Raji (cell line): ENCODE results near the gene PTPRN2.

Experiments
- POLR2A ChIP-seq: IDR thresholded peaks from 2 replicates; pipeline ENCODE4 v1.6.1; 2011; ENCODE audit warnings: low read depth, low read length, control low read depth; ENCODE audit not compliant: insufficient read depth

The PTPRN2 gene

DNA sequence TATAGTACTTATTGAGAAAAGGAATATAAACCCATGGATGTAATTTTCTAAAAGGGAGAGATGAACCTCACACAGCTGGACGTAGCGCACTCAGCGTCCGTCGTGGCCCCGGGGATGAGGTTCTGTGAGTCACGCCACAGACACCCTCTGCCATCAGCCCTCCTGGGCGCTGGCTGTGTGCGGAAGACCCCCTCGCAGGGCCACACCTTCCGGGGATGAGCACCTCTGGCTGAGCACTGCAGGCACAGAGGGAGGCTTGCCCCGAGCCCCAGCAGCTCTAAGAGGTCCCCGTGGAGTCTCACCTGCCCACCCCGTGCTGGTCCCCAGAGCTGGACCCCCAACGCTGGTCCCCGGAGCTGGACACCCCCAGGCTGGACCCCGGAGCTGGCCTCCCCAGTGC, 215.8 kb downstream of the PTPRN2 start:
- TF ChIP-seq POLR2A: no peak

DNA sequence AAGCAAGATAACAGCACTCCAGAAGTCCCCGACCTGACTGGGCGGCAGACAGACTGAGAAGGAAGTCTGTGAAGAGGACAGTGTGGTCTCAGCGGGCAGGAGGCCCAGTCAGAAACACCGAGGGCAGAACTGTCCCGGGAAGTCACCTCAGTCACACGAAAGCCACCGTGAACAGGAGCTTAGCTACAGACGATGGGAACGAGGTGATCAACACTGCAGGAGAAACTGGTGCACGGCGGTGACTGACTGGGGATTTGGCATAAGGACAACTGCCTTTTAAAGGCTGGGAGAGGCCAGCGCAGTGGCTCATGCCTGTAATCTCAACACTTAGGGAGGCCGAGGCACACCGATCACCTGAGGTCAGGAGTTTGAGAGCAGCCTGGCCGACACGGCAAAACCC, 217.8 kb downstream of the PTPRN2 start:
- TF ChIP-seq POLR2A: no peak

DNA sequence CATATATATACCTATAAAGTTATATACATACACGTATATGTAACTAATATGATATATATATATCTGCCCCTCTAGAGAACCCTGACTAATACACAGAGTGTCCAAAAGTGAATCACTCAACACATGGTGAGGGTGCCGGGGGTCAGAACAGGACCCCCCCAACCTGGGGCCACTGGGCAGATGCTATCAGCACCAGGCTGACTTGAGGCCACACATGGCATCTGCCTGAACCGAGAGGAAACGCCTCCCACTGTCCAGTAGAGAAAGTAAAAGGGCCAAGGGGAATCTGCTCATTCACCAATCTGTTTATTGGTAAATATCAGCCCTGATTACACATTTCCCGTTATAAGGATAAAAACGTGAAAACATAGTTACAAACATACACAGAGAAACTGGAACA, 218.3 kb downstream of the PTPRN2 start:
- no peak for TF ChIP-seq POLR2A

DNA sequence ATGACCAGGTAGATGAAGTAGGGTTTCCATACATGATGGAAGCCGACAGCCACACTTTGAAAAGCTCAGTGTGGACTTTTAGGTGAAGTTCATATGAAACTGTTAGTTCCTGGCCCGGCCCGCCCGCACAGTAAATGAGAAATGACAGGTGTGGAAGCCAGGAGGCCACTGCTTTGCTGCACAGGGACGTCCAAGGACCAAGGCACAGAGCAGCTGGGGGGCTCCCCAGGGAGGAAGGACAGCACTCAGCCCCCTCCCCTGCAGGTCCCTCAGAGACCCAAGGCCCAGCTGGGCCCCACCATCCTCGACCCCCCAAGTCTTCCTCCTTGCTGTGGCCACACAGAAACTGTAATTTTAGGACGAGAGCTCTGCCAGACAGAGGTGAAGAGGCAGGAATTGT, 219.2 kb downstream of the PTPRN2 start:
- TF ChIP-seq POLR2A: no peak

DNA sequence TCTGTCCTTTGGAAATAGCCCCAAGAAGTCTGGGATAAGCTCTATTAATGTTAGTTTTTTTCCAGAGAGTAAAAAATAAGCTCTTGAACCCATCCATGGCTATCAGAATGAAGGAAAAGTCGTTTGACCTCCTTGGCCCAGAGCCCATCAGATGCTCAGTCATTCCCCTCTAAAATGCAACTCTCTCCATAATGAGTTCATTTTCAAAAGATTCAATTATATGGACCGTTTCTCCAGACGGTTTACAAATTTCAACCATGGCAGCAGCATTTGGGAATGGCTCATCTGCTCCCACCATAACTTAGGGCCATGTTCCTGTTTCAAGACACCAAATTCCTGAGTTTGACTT, 220.0 kb downstream of the PTPRN2 start:
- no peak for TF ChIP-seq POLR2A

DNA sequence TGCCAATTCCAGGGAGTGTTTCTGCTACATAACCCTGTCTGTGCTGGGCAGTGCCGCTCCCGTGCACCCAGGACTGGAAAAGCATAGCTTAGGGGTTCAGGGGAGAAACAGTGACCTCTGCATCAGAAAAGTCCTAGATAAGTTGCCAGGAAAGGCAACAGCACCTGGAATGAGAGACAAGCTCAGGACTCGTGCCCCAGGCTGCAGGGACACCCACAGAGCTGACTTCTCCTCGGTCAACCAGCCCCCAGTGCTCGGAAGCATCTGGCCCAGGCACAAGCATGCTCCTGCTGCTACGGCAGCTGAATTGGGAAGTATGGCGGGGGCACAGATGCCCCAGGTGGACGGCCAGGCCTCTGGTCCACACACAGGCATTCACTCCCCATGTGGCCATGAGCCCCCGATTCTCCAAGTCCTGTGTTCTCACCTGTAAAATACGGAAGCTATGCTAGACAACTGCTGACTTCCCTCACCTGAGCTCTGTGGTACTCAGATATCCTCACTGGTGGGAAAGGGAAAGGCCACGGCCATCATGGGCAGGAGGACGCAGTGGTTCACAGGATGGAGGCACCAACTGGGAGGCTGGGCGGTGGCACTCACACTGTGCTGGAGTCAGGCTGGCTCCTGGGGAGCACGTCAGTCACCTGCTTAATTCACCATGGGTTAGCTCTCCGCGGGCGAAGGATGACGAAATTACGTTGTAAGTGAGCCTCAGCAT, 220.5 kb downstream of the PTPRN2 start:
- no peak for TF ChIP-seq POLR2A

DNA sequence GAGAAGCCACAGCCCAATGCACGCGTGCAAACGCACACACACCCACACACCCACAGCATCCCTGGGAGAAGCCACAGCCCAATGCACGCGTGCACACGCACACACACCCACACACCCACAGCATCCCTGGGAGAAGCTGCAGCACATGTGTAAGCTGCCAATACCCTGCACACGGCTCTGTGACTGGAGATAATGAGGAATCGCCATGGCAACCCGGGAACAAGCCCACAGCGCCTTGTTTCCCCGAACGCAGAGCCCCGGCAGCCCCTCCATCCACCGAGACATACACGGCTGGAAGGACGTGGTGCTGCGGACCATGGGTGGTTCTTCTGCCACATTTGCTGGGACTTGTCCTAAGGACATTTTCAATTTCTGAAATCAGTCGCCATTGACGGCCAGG, 221.3 kb downstream of the PTPRN2 start:
- TF ChIP-seq POLR2A: no peak

DNA sequence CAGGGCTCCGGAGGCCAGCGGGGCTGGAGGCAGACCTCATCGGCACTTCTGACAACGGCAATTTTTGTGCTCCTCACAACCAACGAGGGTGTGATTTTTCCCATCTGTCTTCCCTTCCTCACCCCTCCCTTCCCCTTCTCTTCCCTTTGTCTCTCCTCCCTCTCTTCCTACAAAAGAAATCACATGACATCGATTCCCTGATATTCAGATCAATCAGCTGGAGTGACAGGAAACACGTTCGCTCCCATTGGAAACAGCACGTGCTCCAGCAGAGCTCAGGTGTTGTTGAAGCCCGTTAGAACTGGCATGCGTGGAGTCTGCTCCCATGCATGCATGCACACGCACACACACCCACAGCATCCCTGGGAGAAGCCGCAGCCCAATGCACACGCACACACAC, 222.4 kb downstream of the PTPRN2 start:
- no peak for TF ChIP-seq POLR2A

DNA sequence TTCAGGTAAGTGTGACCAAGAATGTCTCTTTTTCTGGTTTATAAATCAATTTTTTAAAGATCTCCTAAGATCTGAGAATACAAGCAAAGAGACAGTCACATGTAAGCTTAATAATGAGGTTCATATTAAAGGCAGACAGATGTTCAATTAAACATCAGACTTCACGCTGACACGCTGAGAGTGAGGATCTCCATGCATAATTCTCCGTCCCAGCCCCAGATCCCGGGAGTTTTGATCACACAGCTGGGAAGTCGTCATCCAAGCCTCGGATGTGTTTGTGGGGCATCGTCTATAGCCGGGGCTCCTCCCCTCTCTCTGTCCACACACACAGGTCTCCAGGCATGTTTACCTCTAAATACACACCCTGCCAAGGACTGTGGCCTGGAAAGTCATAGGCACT, 223.2 kb downstream of the PTPRN2 start:
- no peak for TF ChIP-seq POLR2A

DNA sequence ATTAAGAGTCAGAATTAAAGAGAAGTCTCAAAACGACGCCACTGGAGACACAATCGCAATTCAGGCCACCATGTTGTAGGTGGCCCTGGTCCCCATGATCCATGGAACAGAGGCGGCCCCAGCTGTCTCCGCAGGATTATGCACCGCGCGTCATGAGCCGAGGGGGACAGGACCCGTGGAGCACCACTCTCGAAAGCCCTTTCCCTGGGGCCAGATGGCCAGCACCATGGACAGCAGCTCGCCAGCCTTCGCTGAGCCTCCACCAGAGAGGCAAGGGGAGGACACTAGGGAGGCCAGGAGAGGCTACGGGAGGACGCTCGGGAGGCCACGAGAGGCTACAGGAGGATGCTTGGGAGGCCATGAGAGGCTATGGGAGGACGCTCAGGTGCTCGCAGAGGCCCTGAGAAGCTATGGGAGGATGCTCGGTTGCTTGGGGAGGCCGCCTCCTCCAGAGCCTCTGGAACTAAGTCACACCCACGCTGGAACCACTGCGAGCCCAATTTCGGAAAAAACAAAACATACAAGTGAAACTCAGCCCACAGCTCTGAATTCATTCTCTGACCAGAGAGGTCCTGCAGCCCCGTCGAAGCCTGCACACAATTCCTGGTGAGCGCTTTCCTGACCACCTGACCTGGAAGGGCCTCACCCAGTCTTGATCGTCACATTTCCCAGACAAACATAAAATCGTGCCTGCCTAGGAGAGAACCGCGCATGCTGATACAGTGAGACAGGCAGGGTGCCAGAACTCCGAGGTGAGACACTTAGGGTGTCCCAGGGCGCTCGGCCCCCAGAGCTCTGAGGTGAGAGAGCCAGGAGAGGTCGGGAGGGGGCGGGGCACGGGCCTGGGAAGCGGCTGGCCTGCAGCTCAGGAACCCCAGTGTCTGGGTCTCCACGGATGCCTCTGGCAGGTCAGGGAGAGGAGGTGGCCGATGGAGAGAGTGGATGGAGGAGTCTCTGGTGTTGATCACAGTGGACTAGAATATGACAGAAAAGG, 224.4 kb downstream of the PTPRN2 start:
- no peak for TF ChIP-seq POLR2A

DNA sequence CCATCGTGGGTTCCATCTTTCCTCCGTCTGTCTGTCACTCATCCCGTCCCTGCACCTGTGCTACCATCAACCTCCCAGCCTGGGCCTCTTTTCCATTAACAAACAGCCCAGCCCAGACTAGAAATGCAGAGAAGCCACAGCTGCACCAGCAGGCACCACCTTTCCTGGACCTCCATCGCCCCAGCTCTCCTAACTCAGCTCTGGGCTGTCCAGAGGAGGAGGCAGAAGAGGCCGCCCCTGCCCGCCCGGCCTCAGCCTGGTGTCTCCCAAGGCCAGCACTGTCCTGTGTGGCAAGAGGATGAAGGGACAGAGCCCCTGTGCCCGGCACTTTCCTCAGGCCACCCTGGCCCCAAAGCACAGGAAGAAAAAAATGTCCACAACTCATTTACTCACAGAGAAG, 225.6 kb downstream of the PTPRN2 start:
- no peak for TF ChIP-seq POLR2A

DNA sequence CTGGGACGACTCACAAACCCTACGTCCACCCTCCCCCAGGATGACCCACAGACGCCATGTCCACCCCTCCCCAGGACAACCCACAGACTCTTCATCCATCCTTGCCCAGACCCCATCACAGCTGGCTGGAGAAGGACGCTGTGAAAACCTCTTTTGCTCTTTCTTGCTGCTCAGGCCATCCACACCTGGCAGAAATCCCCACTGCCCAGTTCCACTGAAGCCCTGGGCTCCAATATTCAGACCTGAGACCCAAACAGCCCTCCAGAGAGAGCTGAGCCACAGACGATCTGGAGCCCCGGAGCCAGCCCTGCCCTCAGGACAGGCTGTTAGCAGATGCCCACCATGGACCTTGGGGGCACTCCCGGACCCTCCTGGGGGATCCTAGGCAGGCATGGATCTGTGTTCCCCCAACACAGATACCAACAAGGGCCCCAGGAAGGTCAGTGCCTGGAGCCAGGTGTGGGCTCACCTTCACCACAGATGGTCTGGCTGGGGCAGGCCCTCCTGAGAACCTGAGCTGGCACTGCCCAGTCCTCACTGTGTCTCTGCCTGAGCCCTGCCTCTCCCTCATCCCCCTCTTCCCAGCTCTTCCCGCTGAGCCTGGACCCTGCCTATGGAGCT, 226.2 kb downstream of the PTPRN2 start:
- no peak for TF ChIP-seq POLR2A

DNA sequence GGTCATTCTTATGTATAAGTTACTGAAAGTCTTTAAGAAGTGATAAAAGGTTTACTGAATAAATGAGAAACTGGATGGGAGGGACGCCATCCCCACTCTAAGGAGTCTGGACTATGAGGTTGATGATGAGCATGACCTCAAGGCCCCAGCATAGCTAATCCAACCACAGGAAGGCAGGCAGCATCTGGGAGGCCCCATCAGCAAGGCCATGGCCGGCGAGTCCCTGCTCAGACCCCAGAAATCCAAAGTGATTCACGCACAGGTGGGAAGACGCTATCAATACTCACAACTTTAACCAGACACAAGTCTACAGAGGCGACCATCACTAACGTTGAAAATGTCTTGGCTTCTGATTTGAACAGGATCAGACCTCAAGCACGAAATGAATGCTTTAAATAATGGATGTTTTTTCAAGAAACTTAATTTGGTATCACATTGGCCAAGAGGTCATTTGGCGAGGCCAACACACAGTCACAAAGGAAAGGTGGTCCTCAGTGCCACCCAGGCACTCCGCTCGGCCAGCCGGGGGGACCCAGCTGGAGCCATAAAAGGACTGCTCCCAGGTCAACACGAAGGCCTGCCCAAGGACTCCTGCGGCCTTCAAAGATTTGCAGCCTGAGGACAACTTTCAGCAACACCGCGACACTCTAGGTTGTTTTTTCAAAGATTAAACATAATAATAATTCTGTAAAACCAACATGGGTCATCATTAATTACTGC, 228.5 kb downstream of the PTPRN2 start:
- TF ChIP-seq POLR2A: no peak

DNA sequence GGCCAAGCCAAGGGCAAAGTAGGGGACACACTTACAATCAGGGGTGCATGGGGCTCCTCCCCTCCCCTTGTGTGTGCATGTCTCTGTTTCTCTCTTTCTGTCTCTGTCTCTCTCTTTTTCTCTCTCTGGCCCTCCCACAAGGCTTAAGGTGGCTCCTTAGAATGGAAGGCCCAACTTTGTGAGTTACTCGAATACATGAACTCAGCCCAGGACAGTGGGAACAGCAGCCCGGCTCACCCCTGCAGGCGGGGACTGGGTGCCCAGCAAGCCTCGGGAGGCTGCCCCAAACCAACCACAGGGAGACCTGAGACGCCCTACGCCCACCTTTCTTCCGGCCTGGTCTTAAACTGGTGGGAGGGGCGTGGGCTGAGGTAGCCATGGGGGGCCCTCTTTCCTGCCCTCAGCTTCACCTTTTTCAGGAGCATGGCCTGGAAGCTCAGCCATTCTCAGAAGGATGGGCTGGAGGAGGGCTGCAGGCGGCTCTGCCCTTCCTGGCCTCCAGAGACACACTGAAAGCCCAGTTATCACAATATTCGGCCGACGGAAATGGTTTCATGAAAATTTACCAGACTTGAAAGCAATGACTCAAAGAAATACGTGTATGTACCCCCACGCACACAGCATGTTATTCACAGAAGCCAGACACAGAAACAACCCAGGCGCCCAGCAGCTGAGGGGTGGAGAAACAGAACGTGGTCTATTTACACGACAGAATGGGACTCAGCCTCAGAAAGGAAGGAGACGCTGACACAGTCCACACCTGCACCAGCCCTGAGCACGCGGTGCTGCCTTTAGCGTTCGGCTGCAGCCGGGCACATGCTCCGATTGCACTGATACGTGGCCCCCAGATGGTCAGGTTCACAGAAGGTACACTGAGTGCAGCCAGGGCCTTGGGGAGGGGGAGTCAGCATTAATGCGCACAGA, 229.5 kb downstream of the PTPRN2 start:
- no peak for TF ChIP-seq POLR2A
